Measurements from ENCODE around the gene MAGED1.

MAGED1 gene, protein sequence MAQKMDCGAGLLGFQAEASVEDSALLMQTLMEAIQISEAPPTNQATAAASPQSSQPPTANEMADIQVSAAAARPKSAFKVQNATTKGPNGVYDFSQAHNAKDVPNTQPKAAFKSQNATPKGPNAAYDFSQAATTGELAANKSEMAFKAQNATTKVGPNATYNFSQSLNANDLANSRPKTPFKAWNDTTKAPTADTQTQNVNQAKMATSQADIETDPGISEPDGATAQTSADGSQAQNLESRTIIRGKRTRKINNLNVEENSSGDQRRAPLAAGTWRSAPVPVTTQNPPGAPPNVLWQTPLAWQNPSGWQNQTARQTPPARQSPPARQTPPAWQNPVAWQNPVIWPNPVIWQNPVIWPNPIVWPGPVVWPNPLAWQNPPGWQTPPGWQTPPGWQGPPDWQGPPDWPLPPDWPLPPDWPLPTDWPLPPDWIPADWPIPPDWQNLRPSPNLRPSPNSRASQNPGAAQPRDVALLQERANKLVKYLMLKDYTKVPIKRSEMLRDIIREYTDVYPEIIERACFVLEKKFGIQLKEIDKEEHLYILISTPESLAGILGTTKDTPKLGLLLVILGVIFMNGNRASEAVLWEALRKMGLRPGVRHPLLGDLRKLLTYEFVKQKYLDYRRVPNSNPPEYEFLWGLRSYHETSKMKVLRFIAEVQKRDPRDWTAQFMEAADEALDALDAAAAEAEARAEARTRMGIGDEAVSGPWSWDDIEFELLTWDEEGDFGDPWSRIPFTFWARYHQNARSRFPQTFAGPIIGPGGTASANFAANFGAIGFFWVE

DNA sequence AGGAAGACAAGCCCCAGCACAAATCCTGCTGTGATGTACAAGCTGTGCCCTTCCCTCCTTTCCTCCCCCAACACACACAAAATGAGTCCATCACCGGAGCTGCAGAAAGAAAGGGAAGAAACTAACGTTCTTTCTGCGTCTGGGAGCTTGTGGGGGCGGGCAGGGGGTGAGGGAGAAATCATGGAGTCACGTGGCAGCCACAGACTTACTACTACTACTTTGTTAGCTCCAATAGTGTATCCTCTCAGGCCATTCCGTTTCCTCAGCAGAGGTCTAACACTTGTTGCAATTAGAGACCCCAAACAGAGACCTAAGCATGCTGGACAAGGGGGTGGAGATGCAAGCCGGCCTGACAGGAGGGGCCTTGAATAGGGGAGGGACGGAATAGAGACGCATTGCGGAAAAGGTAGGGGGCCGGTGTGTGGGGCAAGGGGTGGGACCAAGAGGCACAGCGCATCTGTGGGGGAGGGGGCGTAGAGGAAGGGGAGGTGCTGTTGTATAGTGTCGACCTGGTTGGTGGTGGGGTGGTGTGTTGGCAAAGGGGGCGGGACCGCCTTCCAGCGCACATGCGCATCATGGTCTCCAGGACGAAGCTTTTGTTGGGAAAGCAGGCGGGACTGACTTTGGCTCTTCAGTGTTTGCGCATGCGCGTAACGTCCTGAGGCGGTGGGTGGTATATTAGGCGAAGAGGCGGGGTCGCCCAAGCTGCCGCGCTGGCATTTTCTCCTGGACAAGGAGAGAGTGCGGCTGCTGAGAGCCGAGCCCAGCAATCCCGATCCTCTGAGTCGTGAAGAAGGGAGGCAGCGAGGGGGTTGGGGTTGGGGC, at the start of gene MAGED1:
TSS of gene MAGED1 (plus strand) at position 703 of the 825 bp plus-strand sequence. CDS start 682 bp downstream, outside the sequence.
- DNase-seq: peak; percentile 97

- no peak for DNase-seq
These were observed 46.0 kb upstream of the MAGED1 start for GRCh38 chrX:51847463-51847862.

DNA sequence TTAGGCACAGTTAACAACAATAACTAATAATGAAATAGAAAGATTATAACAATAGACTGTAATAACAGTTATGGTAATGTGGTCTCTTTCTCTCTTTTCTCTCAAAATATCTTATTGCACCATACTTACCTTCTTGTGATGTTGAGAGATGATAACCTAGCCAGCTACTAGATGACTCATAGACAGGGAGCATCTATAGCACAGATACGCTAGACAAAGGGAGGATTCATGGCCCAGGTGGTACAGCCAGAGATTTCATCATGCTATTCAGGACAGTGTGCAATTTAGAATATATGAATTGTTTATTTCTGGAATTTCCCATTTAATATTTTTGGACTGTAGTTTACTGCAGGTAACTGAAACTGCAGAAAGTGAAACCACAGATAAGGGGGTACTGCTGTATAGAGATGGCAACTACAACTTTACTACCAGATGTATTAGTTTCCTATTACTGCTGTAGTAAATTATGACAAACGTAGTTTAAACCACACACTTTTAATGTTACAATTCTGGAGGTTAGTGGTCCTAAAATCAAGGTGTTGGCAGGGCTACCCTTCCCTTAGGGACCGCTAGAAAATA, 41.8 kb upstream of the MAGED1 start:
- DNase-seq: no peak

DNA sequence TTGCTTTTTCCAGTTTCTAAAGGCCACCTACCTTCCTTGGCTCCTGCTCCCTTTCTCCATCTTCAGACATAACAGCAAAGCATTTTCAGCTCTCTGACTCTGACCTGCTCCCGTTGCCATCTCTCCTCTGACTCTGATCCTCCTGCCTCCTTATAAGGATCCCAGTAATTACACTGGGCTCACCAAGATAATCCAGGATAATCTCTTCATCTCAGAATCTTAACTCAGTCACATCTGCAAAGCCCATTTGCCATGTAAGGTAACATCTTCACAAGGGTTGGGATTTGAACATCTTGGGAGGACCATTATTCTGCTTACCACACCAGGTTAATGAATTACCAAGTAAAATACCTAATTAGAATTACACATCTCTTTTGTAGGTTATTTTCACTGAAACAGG, 41.3 kb upstream of the MAGED1 start:
- DNase-seq: no peak

GRCh38 chrX:51852621-51853020, 40.8 kb upstream of the MAGED1 start:
- no peak for DNase-seq

GRCh38 chrX:51853251-51853650, 40.2 kb upstream of the MAGED1 start:
- no peak for DNase-seq

DNA sequence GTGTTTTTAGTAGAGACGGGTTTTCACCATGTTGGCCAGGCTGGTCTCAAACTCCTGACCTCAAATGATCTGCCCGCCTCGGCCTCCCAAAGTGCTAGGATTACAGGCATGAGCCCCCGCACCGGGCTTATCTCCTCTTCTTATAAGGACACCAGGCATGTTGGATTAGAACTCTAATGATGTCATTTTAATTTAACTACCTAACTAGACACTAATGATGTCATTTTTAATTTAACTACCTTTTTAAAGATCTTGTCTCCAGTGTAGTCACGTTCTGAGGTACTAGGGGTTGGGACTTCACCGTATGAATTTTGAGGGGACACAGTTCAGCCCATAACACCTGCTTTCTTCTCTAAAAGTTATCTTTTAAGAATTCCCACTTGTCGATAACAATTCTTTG, 37.7 kb upstream of the MAGED1 start:
- no peak for DNase-seq

DNA sequence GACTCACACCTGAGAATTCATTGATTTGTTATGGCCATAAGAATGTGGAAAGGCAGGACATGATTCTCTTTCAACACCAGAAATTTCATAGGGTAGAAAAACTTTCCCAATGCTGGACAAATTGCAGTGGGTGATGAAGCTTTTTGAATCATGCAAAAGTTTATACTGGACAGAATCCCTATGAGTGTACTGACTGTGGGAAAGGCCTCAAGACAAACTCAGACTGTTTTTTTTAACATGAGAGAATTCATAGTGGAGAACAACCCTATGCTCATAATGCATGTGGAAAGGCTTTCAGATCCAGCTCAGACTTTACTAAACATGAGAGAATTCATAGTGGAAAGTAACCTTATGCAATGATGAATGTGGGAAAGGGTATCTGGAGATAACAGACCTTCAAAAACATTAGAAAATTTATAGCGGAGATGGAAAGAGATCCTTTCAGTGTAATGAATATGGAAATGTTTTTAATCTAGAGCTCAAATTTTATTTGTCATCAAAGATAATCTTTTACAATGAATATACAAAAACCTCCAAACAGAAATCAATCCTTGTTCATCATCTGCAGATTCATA, 36.2 kb upstream of the MAGED1 start:
- no peak for DNase-seq

GRCh38 chrX:51860679-51861078, 32.7 kb upstream of the MAGED1 start:
- peak; percentile 36 for DNase-seq

DNA sequence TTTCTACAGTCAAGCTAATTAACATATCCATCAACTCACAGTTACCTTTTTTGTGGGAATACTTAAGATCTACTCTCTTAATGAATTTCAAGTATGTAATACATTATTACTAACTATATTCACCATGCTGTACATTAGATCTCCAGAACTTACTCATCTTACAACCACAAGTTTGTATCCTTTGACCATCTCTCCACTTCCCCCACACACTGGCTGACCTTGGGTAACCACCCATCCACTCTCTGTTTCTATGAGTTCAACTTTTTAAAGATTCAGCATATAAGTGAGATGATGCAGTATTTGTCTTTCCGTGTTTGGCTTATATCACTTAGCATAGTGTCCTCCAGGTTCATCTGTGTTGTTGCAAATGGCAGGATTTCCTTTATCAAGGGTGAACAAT, 30.5 kb upstream of the MAGED1 start:
- DNase-seq: no peak

DNA sequence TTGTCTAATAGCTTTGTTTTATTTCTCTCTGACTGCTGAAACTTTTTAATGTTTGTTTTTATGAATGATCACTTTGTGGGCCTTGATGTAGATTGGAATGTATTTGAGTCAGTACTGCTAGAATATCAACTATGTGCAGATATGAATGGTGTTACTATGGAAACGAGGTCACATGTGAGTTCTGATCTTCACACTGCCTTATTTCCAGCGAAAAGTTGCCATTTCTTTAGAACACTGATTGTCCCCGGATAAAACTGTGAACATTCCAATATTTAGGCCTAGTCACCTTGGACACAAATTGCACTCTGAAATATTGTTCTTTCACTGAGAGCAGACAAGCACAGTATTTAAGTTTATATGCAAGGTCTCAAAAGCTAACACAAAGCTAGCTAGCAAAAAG, 27.2 kb upstream of the MAGED1 start:
- peak; percentile 22 for DNase-seq

DNA sequence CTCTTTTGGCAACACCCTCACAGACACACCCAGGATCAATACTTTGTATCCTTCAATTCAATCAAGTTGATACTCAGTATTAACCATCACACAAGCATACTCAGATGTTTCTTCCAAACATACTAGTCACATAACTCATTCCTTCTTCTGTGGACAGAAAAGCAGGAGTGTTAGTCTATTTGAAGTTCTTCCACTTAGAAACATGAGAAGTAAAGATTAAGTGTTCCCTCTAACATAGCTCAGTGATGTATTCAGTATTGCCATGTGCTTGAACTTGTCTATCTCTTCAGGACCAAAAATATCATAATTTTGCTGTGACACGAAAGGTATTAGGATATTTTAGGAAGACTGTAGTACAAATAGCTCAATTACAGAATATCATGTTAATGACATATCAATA, 25.8 kb upstream of the MAGED1 start:
- no peak for DNase-seq

DNA sequence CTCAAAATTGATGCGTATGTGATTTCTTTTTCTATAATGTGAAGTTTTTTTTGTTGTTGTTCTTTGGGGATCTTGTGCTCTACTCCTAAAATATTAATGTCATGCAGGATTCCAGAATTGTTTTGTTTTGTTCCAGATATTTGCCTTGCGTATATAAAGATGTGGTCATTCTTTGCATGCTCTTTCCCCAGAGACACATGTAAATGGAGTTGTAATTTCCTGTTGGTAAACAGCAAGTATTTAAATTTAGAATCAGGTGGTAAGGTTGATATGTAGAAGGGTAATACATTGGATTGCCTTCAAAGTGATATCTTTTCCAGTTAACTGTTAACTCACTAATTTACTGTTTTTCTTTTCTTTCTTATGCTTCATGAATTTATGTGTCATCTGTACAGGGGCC, 23.1 kb upstream of the MAGED1 start:
- no peak for DNase-seq

- DNase-seq: no peak
These were observed 19.3 kb upstream of the MAGED1 start for GRCh38 chrX:51874123-51874522.

DNA sequence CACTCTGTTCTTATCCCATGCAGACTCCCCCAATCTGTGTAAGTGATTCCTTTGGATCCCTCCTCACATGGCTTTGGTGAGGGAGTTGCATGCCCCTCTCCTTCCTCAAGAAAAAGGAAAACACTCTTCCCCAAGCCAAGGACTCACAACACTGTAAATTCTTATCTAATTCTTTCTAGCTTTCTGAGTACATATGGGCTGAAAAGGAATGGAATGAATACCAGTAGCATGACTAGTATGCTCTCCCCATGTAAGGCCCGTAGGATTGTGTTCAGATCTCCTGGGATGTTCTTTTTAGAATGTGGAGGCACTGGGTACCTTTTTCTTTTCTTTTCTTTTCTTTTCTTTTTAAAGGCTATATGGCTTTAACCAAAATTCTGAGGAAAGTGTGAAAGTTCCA, 17.0 kb upstream of the MAGED1 start:
- DNase-seq: peak; percentile 66

GRCh38 chrX:51878056-51878455, 15.4 kb upstream of the MAGED1 start:
- DNase-seq: no peak

DNA sequence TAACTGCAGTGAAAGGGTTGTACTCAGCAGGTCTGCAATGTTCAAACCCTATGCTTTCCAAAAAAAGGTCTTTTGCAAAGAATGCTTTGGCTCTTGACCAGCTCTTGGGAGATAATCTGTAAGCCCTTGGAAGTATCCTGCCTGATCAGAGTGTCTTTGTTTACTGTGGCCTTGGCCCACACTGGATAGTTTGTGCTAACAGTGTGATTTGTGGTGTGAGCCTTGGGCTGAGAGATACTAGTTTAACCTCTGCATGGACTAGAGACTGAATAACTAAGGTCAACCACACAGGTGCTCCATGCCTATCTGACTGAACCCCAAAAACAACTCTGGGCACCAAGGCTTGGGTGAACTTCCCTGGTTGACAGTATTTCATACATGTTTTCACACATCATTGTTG, 3.6 kb upstream of the MAGED1 start:
- DNase-seq: peak; percentile 44

DNA sequence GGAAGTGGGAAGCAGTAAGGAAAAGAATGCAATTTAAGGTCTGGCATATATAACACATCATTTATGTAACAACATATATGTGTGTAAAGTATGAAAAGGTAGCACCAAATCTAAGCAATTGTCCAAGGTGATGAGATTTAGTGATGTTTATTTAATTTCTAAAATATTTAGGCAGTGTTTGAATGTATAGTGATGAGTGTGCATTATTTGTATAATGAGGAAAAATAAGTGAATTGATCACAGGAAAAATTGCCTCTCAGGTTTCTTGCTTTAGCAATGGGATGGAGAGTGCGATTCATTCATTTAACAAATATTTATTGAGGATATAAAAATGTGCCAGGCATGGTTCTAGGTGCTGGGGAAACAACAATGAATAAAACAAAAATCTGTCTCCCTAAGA, 2.2 kb upstream of the MAGED1 start:
- DNase-seq: no peak

GRCh38 chrX:51891821-51892551, 1.4 kb upstream of the MAGED1 start:
- peak; percentile 94 for DNase-seq

- DNase-seq: peak; percentile 58
These were observed 691 bp downstream of the MAGED1 start for GRCh38 chrX:51893931-51894696.

- DNase-seq: peak; percentile 30
These were observed 1.4 kb downstream of the MAGED1 start for GRCh38 chrX:51894697-51895336.
